ENCODE data around the gene PASK. TPM values are rescaled to one million over a fixed set of nuclear protein-coding genes. Genes with fewer than 3 reads are reported as not detected.

PASK gene
- total RNA-seq, 1 donor from 2014 or later = 3.9 TPM

DNA sequence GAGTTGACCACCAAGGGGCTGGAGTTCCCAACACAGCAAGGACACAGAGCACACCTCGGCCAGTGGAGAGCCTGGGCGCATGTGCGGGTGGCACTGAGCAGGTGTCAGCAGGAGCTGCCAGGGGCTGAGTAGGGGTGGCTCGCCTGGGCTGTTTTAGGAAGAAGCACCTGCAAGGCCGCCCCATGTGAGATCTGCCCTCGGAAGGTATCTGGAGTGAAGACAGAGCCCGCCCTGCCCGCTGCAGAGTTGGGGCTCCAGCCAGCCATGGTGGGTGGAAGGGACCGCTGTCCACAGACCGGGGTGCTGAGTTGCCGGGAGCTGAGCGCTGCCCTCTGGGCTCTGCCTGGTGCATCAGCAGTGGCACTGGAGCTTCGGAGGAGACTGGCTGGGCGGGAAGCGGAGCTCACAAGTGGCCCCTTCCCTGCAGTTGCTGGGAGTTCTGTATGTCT, 82.4 kb downstream of the PASK start:
- no peak for DNase-seq (ENCODE audit: low read depth)

DNA sequence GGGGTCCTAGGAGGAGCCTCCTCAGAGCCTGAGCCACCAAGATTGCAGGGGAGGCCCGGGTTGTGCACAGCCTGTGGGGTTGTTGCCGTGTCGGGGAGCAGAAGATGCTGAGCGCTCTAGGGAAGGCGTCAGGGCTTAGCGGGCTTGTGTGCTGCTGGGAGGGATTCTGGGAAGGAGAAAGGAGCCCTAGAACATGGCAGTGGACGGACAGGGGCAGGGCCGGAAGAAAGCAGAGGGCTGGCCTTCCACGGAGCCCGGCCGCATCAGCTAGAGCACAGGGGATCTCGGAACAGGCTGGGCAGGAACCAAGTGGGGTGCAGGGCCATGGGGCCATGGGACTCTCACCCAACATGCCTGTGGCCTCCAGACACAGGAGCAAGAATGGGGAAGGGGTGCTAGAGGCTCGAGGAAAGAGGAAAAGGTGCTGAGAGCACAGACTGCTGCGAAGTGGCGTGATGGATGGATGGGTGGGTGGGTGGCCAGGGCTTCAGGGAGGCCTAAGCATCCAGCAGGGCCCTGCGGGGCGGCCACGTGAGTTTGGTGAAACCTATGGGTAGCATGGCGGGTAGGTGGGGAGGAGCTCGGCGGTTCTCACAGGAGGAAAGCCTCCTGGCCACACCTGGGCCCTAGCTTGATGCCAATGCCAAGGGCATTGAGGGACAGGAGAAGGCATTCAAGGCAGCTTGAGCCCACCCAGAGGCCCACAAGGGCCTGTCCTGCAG, 82.9 kb downstream of the PASK start:
- no peak for DNase-seq (ENCODE audit: low read depth)

DNA sequence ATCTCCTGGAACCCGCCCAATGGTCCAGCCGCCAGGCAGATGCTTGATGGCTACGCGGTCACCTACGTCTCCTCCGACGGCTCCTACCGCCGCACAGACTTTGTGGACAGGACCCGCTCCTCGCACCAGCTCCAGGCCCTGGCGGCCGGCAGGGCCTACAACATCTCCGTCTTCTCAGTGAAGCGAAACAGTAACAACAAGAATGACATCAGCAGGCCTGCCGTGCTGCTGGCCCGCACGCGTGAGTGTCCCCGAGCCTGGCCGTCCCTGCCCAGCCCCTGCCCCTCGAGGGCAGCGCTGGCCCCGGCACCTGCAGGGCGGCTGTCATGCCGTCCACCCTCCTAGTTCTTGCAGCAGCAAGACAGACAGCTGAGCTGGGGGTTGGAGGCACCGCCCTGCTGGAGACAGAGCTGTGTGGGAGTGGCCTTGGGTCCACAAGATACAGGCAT, 83.9 kb downstream of the PASK start:
- peak; percentile 7 for DNase-seq (ENCODE audit: low read depth)

DNA sequence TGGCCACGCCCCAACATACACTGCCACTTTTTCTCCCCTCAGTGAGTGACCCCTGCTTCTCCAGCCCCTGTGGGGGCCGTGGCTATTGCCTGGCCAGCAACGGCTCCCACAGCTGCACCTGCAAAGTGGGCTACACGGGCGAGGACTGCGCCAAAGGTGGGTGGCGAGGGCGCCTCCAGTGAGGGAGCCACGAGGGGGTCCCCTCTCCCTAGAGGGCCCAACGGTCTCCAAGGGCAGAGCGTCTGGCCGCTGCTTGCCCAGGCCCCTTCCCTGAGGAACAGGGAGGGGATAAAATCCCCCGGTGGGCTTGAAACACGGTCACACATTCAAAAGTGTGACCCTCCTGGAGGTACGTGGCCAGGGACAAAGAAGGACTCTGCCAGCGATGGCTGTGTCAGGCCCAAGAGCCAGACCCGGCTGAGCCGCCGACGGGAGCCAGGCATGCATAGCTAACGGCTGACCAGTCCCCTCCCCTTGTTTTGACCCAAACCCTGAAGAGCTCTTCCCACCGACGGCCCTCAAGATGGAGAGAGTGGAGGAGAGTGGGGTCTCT, 84.4 kb downstream of the PASK start:
- DNase-seq (ENCODE audit: low read depth) = no peak

GRCh38 chr2:241064008-241064801, 85.1 kb downstream of the PASK start:
- DNase-seq (ENCODE audit: low read depth) = peak; percentile 3

DNA sequence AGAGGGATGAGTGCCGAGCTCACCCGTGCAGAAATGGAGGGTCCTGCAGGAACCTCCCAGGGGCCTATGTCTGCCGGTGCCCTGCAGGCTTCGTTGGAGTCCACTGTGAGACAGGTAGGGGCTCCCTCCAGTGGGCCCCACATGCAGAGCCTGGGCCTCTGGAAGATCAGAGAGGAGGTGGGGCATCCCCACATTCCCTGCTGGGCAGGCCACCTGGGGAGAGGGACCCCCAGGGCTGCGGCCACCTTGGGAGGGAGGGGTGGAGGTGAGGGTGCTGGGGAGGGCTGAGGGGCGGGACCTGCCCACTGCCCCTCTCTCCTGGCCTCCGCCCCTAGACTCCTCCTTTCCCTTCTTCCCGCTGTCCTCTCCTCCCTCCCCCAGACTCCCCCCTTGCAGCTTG, 85.7 kb downstream of the PASK start:
- DNase-seq (ENCODE audit: low read depth) = no peak

DNA sequence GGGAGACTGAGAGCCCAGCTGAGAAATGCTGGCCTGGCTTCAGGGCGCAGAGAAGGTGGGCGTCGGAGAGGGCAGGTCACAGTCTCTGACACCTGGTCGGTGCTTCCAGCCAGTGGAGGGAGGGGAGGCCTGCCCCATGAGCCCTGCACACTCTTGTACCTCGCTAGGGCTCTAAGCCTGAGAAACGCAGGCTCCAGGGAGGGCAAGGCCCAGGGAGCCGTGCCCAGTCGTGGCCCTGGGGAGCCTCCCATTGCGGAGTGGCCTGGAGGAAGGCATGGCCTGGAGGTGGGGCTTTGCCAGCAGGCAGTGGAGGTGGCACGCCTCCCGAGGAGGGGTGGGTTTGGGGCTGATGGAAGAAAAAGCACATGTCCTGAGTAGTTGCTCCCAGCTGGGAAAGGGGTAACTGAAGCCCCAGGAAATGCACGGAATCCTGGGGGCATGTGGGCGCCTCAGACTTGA, 86.2 kb downstream of the PASK start:
- no peak for DNase-seq (ENCODE audit: low read depth)

DNA sequence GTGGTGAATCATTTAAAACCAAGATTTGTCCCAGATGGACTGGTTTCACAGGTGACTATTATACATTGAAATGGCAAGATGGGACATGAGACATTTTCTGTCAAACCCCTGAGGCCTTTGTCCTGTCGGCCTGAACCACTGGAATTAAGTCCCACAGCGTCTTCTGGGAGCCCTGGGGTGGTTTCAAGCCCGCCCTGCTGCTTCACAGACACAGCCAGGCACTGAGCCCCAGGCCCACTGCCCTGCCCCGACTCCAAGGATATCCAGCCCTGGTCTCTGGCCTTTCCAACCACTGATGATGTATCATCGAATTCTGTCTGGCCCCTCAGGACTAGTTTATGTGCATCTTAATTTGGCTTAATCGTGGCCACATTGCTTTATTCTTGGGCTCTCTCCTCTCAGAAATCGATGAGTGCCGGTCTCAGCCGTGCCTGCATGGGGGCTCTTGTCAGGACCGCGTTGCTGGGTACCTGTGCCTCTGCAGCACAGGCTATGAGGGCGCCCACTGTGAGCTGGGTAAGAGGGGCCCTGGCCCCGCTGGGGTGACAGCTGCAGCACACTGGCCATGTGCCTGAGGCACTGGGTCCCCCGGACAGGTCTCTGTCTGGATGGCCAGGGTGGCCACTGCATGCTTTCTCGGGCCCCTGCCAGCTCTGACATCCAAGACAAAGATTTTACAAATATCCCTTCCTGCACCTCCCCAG, 86.7 kb downstream of the PASK start:
- no peak for DNase-seq (ENCODE audit: low read depth)

DNA sequence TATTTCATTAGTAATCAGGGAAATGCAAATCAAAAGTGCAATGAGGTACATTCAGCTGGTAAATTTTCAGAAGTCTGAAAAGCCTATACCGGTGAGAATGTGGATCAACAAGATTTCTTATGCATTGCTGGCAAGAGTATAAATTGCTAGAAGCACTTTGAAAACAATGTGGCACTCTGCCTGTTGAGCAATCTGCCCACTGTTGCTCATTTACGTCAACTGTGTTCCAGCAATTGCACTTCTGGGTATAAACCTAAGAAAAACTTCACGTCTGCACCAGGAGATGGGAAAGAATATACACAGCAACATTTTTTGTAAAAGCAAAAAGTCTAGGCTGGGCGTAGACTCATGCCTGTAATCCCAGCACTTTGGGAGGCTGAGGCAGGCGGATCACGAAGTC, 88.0 kb downstream of the PASK start:
- peak; percentile 76 for DNase-seq (ENCODE audit: low read depth)

Other genes starting within 250 kb of the PASK start
- under 0.01 TPM in 1 of 2 replicates, not detected in the other for gene CROCC2, start 243.1 kb downstream of the PASK start, total RNA-seq
- gene SNED1, start 150.9 kb downstream of the PASK start, total RNA-seq = 1.6 and 4.2 TPM in 2 replicates
- 30.0 and 44.8 TPM in 2 replicates for gene MTERF4, start 47.2 kb downstream of the PASK start, total RNA-seq
- 46.6 and 64.8 TPM in 2 replicates for gene PPP1R7, start 995 bp upstream of the PASK start, total RNA-seq
- gene ANO7, start 39.2 kb upstream of the PASK start, total RNA-seq = 1.2 and 1.8 TPM in 2 replicates
- gene HDLBP, start 166.2 kb upstream of the PASK start, total RNA-seq = 531 and 826 TPM in 2 replicates
- gene SEPTIN2, start 166.5 kb upstream of the PASK start, total RNA-seq = 560 and 750 TPM in 2 replicates
- 51.6 and 62.0 TPM in 2 replicates for gene FARP2, start 206.8 kb upstream of the PASK start, total RNA-seq